HG03045 (cell line): ENCODE data around the gene PTBP3.
A peak's percentile ranks its signal among the peaks of the same experiment; 100 is the strongest.

Source experiments
- ATAC-seq: cut with Tn5 transposase; IDR thresholded peaks from one replicate; pipeline ENCODE4 v1.9.1; 2021; ENCODE audit warnings: mild to moderate bottlenecking, moderate library complexity; ENCODE audit not compliant: unreplicated experiment

The PTBP3 gene

GRCh38 chr9:112360047-112360804 lies 26.8 kb upstream of the PTBP3 start:
- no peak for ATAC-seq

GRCh38 chr9:112355427-112355897 lies 22.0 kb upstream of the PTBP3 start:
- ATAC-seq: no peak

- no peak for ATAC-seq
Measured at GRCh38 chr9:112354081-112354743, 20.8 kb upstream of the PTBP3 start.

GRCh38 chr9:112352209-112352608 lies 18.8 kb upstream of the PTBP3 start:
- ATAC-seq: no peak

GRCh38 chr9:112351184-112351583 lies 17.8 kb upstream of the PTBP3 start:
- ATAC-seq: no peak

- ATAC-seq: no peak
Measured at GRCh38 chr9:112349008-112349333, 15.6 kb upstream of the PTBP3 start.

GRCh38 chr9:112348257-112349007 lies 15.0 kb upstream of the PTBP3 start:
- peak; percentile 66 for ATAC-seq

- no peak for ATAC-seq
Measured at GRCh38 chr9:112341730-112342129, 8.3 kb upstream of the PTBP3 start.

- ATAC-seq: no peak
Measured at GRCh38 chr9:112339886-112340285, 6.5 kb upstream of the PTBP3 start.

- ATAC-seq: no peak
Measured at GRCh38 chr9:112338561-112338960, 5.1 kb upstream of the PTBP3 start.

GRCh38 chr9:112337547-112337946 lies 4.1 kb upstream of the PTBP3 start:
- no peak for ATAC-seq

GRCh38 chr9:112334432-112334841 lies 1.0 kb upstream of the PTBP3 start:
- no peak for ATAC-seq

- ATAC-seq: peak; percentile 79
Measured at GRCh38 chr9:112333639-112334431, 416 bp upstream of the PTBP3 start.

- no peak for ATAC-seq
Measured at GRCh38 chr9:112332674-112332976, 794 bp downstream of the PTBP3 start.

GRCh38 chr9:112332214-112332613 lies 1.2 kb downstream of the PTBP3 start:
- ATAC-seq: no peak

- ATAC-seq: no peak
Measured at GRCh38 chr9:112331674-112331952, 1.8 kb downstream of the PTBP3 start.

GRCh38 chr9:112328545-112328944 lies 4.9 kb downstream of the PTBP3 start:
- no peak for ATAC-seq

- no peak for ATAC-seq
Measured at GRCh38 chr9:112327718-112328450, 5.5 kb downstream of the PTBP3 start.

GRCh38 chr9:112326194-112326593 lies 7.2 kb downstream of the PTBP3 start:
- no peak for ATAC-seq

- no peak for ATAC-seq
Measured at GRCh38 chr9:112325600-112325999, 7.8 kb downstream of the PTBP3 start.

GRCh38 chr9:112325127-112325526 lies 8.3 kb downstream of the PTBP3 start:
- no peak for ATAC-seq
